GM18517 (cell line): Measurements from ENCODE around the gene KRT5.

Source experiments
- ATAC-seq: cut with Tn5 transposase; IDR thresholded peaks from one replicate; pipeline ENCODE4 v1.9.1; 2021; ENCODE audit warnings: mild to moderate bottlenecking, moderate library complexity; ENCODE audit not compliant: unreplicated experiment

Gene KRT5

DNA sequence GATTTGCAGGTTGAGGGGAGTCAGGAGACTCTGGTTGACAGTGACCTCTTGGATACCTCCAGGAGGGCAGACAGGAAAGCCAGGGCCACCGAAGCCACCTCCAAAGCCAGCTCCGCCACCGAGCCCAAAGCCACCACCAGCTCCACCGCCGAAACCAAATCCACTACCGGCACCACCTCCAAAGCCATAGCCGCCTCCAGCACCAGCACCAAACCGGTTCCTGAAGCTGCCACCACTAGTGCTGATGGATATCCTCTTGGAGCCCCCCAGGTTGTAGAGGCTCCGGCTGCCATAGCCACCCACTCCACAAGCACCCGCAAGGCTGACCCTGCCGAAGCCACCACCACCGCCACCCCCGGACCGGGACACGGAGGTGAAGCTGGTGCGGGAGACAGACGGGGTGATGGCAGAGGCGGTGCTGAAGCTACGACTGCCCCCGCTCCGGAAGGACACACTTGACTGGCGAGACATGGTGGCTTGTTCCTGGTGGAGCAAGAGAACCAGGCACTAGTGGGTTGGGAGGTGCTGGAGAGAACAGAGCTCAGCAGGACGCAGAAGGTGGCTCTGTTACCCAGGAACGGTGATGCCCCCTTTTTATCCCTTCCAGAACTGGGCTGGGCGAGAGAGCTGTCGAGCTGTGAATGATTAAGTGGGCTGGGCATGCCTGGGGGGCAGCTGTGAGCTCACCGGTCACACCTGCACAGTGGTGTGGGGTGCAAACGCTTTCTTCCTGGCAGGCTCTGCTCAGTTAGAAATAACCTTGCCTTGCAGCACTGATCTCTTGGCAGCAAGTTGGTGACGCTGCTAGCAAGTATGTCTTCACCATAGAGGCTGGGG is at the start of gene KRT5:
Gene KRT5, minus strand, starts transcription at position 569 of the 837 bp plus-strand sequence. Its CDS starts 98 bp downstream, at position 471.
- no peak for ATAC-seq

DNA sequence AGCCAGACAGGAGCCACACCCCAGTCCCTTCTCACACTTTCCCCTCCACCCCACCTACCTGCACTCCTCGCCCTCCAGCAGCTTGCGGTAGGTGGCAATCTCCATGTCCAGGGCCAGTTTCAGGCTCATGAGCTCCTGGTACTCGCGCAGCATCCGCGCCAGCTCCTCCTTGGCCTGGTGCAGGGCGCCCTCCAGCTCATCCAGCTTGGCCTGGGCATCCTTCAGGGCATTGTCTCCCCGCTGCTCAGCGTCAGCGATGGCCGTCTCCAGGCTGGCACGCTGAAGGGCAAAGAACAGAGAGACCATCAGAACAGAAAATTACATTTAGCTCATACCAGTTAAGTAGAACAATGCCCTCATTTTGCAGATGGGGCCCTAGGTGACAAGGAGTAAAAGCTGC is 47.9 kb upstream of the KRT5 start:
- no peak for ATAC-seq

DNA sequence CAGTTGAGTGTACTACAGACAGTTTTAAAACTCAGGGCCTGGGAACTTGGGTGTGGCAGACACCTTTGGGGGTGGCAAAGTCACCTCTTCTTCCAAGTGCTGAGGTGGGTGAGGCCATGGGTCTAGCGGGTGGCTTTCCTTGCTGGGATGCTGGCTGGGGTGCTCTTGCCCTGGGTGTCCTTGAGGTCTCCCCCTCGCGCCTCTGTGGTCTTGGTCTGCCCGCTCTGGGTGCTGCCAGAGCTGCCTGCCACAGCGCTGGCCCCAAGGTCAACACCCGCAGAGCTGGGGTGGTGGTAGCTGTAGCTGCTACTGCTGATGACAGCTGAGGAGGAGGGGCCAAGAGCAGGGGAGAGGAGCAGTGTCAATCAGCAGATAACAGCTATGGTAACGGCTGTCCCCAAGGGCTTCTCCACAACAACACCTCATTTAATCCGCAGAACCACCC is 46.7 kb upstream of the KRT5 start:
- no peak for ATAC-seq

DNA sequence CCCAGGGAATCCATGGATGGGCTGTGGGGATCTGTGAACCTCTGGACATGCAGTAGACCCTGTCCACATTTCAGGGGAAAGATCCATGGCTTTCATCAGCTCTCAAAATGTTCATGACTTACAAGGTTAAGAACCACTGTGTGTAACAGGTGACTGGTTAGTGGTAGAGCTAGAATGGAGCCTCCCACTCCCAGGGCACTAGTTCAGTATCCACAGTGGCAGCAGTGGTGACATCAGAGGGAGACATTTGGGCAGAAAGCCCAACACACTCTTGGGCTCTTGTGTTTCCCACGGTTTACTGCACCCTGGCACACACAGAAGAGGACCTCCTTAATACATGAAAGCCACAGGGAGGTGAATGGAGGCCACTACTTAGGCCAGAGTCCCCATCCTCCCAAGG is 44.4 kb upstream of the KRT5 start:
- no peak for ATAC-seq

DNA sequence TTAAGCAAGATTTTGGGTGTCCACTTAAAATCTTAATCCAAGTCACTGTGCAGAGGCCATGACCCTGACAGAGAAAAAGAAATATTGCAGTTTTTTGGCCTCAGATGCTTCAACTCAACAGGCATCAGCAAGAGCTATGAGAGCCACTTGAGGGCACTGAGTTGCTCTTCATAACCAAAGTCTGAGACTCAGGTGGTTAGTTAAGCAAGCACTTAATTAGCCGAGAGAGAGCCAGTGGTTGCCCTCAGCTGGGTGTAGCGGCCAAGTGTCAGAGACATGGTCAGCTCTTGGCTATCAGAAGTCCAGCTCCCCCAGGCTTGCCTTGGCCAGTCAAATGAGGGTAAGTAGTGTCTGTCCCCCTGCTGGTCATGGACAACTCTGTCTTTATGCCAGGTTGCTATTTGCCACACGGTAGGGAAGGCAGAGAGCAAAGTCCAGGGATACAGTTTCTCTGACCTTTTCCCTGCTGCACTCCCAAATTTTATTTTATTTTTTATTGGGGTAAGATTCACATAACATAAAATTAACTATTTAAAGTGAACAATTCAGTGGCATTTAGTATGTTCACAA is 41.8 kb upstream of the KRT5 start:
- ATAC-seq, result no peak

DNA sequence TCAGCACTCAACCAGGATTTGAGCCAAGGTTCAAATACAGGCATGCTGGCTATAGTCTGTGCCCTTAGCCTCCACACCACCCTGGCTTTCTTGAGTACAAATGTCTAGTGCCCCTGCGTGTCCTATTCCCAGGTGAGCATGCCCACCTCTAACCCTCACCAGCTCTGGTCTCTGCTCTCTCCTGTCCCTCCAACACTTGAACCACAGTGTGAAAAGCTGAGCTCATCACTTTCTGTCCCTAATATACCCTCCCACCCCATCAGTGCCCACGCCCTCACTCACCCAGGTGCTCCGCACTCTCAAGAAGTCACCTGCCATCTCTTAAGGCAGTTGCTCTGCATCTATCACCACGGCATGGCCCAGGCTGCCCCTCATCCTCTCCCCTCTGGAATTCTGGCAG is 39.8 kb upstream of the KRT5 start:
- ATAC-seq, result no peak

DNA sequence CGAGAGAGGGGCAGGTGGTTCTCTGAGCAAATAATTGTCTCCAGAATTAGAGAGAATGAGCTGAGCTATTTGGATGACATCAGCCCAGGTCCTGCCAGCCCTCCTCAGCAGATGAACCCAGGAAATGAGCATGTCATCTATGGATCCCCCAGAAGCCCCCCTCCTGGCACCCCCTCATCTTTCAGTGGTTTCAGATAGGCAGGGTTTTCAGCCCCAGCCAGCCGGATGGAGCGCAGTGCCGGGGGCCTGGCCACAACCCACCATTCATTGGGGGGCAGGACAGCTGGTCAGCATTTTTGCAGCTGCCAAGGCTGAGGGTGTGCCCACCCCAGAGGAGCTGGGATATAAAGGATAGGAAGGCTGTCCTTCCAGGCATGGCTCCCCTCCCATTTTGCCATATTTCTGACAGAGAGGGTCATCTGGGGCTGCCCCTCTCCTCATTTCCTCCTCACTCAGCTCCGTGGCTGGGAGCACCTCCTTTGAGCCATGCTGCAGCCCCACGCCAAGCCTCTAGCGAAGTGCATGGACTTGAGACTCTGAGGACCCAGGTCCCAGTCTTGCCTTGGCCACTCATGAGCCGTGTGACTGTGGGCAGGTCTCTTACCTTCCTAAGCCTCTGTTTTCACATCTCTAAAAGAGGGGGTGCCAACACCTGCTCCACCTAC is 38.7 kb upstream of the KRT5 start:
- no peak for ATAC-seq

DNA sequence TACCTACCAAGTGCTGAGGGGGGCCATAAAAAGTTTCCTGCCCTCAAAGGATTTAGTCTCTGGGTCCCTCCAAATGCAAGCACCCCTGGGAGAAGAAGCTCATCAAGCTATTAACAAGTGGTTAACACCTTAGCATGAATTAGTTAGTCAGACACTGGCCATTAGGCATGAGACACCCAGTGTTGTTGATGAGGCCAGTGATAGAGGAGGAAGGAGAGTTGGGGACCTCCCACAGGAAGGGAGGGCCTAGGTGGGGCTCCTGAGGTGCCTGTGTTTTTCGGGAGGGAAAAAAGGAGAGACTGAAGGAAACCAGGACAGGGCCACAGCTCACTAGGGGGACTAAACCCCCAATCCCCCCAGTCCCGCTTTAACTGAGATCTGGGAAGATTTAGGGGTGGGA is 37.3 kb upstream of the KRT5 start:
- no peak for ATAC-seq

DNA sequence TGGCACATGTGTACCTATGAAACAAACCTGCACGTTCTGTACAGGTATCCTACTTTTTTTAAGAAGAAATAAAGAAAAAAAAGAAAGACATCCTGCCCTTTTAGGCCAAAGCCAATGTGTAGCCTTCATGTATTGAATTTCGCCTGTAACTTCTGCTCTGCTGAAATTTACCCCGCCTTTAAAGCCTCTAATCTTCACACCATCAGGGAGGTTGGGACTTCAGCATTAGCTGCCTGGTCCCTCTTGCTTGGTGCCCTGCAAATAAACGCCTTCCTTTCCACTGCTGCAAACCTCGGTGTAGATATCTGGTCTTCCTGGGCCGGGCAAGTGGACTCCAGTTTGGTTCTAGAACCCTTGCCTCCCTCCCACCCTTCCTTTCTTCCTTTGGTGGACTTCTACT is 35.4 kb upstream of the KRT5 start:
- no peak for ATAC-seq

DNA sequence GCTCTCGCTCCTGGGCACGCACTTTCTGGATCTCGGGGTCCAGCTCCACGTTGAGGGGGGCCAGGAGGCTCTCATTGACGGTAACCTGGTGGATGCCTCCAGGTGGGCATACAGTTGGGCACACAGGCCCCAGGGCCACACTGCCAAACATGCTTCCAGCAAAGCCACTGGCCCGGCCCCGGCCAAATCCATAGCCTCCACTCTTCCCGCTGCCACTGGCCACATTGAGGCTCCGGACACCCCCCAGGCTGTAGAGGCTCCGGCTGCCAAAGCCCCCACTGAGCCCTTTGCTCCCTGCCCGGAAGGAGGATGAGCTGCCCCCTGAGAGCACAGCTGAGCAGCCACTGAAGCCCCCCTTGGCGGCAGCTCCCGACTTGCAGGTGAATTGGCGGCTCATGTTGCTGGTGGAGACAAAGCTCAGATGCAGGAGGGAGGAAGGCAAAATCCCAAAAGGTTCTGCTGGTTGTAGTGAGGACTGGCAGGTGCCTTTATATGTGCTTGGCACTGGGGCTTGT is 32.5 kb upstream of the KRT5 start, which contains the start of gene KRT71:
Gene KRT71, minus strand, starts transcription at position 465 of the 515 bp plus-strand sequence. Its CDS starts 68 bp downstream, at position 397.
- ATAC-seq, result no peak

DNA sequence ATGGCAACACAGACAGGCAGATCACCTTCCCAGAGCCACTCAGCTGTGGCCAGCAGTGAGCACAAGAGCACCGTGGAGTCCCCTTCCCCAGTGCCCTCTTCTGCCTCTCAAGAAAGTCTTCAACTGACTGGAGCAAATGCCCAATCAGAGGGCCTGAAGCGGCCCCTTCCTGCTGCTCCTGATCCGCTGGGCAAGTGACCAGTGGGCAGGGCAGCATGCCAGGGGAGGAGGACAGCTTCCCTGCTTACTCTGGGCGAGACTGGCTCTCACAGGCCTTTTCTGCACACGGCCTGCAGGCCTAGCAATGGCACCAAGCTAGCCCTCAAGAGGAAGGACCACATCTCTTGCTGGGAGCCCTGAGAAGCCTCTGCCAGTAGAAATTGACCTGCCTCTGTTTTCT is 31.9 kb upstream of the KRT5 start:
- ATAC-seq, result no peak

DNA sequence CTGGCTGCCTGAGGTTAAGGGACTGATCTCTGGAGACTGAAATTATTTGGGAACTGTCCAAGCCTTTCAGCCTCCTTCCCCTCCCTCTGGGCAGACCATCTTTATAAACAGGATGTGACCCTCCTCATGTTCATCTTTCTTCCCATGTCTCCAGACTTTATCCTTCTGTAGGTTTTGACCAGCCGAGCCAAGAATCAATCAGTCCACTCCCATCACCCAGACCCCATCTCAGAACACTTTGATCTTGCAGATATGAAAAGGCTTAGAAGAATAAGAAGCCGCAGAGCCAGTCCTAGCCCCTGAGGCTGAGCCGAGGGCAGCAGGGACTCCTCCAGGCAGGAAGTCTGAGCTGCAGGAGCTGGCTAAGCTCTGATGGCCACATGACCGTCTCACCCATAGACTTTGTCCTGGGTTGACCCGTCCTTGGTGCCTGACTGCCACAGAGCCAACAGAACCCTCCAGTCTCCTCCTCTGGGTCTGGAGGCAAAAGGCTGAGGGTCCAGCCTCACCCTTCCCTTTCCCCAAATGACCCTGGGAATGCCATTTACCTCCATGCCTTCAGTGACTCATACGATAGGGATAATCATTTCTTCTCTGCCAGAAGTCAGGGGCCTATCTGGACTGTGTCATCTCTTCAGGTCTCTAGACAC is 31.1 kb upstream of the KRT5 start:
- ATAC-seq, result no peak

DNA sequence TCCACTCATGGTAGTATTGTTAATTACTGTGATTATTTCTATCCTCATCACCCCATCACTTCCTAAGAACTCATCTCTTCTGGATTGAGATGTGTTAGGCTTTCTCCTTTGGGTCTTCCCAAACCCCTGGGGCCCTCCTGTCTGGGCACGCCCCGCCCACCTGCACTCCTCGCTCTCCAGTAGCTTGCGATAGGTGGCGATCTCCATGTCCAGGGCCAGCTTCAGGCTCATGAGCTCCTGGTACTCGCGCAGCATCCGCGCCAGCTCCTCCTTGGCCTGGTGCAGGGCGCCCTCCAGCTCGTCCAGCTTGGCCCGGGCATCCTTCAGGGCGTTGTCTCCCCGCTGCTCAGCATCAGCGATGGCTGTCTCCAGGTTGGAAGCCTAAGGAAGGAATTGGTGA is 25.9 kb upstream of the KRT5 start:
- ATAC-seq, result no peak

DNA sequence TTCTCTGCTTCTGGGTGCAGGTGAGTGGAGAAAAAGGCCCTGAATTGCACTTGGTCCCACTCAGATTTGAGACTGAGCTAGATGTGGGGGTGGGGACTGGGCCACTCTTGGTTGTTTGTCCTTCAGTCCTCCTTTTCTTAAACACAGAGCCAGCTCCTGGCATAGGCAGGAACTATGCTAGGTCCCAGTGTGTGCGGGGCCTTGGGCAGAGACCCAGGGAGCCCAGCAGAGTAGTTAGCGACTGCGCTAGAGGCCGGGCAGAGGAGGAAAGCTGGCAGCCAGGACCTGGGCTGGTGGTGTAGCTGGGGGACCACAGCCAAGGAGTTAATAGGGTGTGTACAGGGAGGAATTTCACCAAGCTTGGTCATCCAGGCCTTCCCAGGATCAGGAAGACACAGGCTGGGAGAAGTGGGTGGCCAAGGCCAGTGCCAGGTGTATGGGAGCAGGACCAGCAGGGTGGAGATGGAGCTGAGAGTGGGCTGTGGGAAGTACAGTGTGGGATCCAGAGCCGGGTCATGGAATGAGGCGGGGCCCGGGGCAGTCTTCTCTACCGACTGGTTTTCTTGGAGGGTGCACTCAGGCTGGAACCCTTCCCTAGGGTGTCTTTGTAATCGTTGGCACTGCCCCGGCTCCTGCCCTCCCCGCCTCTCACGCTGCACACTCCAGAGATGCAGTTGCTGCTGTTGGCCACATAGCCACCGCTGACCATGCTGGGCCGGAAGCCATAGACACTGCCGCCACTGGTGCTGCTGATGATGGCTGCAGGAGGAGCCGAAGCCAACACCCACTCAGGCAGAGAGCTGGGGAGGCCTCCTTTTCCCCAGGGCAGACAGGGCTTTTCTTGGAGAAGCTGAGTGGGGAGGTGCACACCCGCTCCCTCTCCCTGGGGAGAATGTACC is 24.0 kb upstream of the KRT5 start:
- no peak for ATAC-seq

DNA sequence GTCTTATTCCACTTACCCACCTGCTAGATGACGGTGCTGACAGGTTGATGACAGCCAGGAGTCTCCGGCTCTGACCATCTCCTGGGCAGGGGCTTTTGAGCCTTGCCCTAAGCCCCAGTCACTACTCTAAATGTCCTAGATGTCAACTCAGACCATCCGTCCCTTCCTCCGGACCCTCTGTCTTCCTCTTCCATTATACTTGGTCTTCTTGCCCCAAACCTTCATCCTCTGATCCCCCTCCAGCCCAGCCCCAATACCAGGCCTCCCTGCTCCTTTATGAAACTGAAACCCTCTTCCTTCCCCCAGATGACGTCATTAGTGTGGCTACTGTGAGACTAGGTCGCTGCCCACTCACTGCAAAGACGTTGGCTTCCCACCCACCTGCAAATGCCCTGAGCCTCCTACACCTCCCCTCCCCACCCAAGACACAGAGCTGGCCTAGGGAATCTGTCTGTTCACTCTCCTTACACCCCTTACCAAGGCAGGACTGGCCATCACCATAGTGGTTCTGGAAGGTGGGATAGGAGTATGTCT is 22.7 kb upstream of the KRT5 start:
- no peak for ATAC-seq

DNA sequence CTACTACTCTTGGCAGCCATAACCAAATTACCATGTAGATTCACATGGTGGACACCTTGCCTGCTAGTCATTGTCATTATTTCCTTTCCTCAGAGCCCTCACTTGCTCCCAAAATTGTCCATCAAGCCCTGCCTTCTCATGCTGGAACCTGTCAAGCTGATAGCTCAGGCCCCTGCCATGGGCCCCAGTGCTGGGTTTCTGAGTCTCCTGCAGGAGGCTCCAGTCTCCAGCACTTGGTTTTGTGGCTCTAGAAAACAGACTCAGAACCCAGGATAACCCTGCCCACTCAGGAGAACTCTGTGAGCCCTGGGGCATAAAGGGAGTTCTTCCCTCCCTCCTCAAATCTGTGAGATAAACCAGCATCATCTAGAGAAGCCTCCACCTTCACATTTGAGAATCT is 22.0 kb upstream of the KRT5 start:
- no peak for ATAC-seq

DNA sequence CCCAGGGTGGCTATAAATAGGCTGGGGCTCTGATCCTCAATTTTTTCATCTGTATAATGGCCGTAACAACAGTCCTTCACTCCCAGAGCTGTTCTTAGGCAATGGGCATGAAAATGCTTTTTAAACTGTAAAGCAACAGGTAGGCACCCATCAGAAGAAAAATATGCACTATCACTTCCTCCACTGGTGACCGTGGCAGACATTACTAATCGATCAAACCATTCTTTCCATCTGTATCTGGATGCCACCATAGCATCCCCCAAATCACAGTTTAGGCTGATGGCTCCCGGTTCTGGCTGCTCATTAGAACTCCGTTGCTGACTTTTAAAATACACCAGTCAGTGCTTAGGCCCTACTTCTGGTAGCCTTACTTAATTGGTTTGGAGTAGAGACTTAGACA is 21.5 kb upstream of the KRT5 start:
- ATAC-seq, result no peak

DNA sequence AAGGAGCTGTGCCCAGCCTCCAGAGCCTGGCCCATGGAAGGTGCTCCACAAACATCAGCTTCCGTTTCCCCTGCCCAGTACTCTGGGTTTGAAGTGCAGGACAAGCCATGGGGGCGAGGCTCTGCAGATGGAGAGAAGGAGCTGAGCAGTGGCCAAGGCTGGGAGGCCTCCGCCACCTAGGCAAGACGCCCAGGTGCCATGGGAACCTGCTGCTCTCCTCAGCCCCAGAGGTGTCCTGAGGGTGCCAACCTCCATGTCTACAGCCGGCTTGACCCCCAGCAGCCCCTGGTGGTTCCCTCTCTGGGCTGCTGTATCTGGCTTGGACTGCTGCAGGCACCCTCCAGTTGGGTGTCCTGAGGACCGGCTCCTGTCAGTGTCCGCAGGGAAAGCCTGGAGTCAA is 20.3 kb upstream of the KRT5 start:
- no peak for ATAC-seq

DNA sequence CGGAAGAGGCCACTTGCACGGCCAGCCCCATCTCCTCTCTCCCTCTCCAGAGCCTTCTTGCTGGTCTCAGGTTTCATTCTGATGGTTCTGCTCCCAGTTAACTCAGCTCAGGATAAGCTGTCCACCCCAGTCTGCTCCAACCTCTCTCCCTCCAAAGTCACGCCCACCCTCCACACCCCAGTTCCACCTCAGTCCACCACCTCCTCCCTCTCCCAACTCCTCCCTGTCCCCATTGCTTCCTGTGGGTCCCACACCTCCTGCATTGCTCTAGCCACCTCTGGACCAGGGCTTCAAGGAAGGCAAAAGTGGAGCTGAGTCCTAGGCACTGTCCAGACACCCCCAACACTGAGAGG is 19.6 kb upstream of the KRT5 start:
- ATAC-seq, result no peak
